ENCODE measurements around the gene MAN2A1. TPM values are rescaled to one million over a fixed set of nuclear protein-coding genes. Genes with fewer than 3 reads are reported as not detected.

MAN2A1 gene
- total RNA-seq, 1 donor from 2014 or later: 43.6 TPM

GRCh38 chr5:109878887-109879286, 189.2 kb downstream of the MAN2A1 start:
- Histone ChIP-seq H3K4me1 (no peaks in the 10 kb centered on the region), H3K36me3 (no peaks in the 10 kb centered on the region), H3K9me3 (no peaks in the 10 kb centered on the region), H3K27me3 (no peaks in the 10 kb centered on the region), H3K27ac (no peak overlapping the region), H3K4me3 (no peak overlapping the region)
- TF ChIP-seq CTCF (IDR thresholded peaks at IDR 0.05): no peak
- ATAC-seq (no peak), DNase-seq (no peak)
- intact Hi-C loops (cut with DNase I): no loop called here

GRCh38 chr5:109880907-109881685, 191.4 kb downstream of the MAN2A1 start:
- intact Hi-C loops (cut with DNase I): no loop called here
- Histone ChIP-seq H3K4me1 (no peaks in the 10 kb centered on the region), H3K27me3 (no peaks in the 10 kb centered on the region), H3K36me3 (no peaks in the 10 kb centered on the region), H3K9me3 (no peaks in the 10 kb centered on the region), H3K4me3 (no peak overlapping the region), H3K27ac (no peak overlapping the region)
- no peak for TF ChIP-seq CTCF (IDR thresholded peaks at IDR 0.05)
- ATAC-seq: no peak
- DNase-seq: no peak

- no peak for TF ChIP-seq CTCF (IDR thresholded peaks at IDR 0.05)
- ATAC-seq (no peak), DNase-seq (no peak)
- no peaks in the 10 kb centered on the region for H3K36me3 ChIP-seq
- intact Hi-C loops (cut with DNase I): no loop called here
- no peaks in the 10 kb centered on the region for H3K9me3 ChIP-seq
- no peak overlapping the region for H3K4me3 ChIP-seq
- no peaks in the 10 kb centered on the region for H3K27me3 ChIP-seq
- no peak overlapping the region for H3K27ac ChIP-seq
- no peaks in the 10 kb centered on the region for H3K4me1 ChIP-seq
Measured at GRCh38 chr5:109882546-109882945, 192.8 kb downstream of the MAN2A1 start.

- TF ChIP-seq CTCF (IDR thresholded peaks at IDR 0.05): no peak
- Histone ChIP-seq H3K27me3 (no peaks in the 10 kb centered on the region), H3K27ac (no peak overlapping the region), H3K36me3 (no peaks in the 10 kb centered on the region), H3K9me3 (no peaks in the 10 kb centered on the region), H3K4me1 (no peaks in the 10 kb centered on the region), H3K4me3 (no peak overlapping the region)
- ATAC-seq: no peak
- intact Hi-C loops (cut with DNase I): no loop called here
- DNase-seq: no peak
Measured at GRCh38 chr5:109884676-109885075, 194.9 kb downstream of the MAN2A1 start.

- no peaks in the 10 kb centered on the region for H3K27me3 ChIP-seq
- DNase-seq (peak; percentile 60), ATAC-seq (no peak)
- TF ChIP-seq CTCF (IDR thresholded peaks at IDR 0.05): no peak
- no peaks in the 10 kb centered on the region for H3K4me1 ChIP-seq
- intact Hi-C loops (cut with DNase I): no loop called here
- no peaks in the 10 kb centered on the region for H3K36me3 ChIP-seq
- H3K4me3 ChIP-seq: no peak overlapping the region
- H3K27ac ChIP-seq: no peak overlapping the region
- H3K9me3 ChIP-seq: no peaks in the 10 kb centered on the region
Measured at GRCh38 chr5:109885205-109885604, 195.5 kb downstream of the MAN2A1 start.
